ENCODE measurements around the gene USP17L5.
"Not testable (repeated sequence)": the region's sequence is repeated elsewhere in the genome, so short reads cannot be mapped to it uniquely, and the experiment has no call there.

The USP17L5 gene, protein sequence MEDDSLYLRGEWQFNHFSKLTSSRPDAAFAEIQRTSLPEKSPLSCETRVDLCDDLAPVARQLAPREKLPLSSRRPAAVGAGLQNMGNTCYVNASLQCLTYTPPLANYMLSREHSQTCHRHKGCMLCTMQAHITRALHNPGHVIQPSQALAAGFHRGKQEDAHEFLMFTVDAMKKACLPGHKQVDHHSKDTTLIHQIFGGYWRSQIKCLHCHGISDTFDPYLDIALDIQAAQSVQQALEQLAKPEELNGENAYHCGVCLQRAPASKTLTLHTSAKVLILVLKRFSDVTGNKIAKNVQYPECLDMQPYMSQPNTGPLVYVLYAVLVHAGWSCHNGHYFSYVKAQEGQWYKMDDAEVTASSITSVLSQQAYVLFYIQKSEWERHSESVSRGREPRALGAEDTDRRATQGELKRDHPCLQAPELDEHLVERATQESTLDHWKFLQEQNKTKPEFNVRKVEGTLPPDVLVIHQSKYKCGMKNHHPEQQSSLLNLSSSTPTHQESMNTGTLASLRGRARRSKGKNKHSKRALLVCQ

GRCh38 chr4:9339103-9339502 lies at the start of gene USP17L5:
TSS of gene USP17L5 (plus strand) at chr4:9339403. CDS start at chr4:9339403, 0 bp downstream.
- DNase-seq (ENCODE audit: low spot score), result not testable (repeated sequence)

- peak; percentile 4 for DNase-seq (ENCODE audit: low spot score)
These were observed 15.0 kb upstream of the USP17L5 start for GRCh38 chr4:9324191-9324590.

- DNase-seq (ENCODE audit: low spot score), result not testable (repeated sequence)
These were observed 14.3 kb upstream of the USP17L5 start, which contains the start of gene USP17L24 for GRCh38 chr4:9324865-9325264. TSS of gene USP17L24 (plus strand) at chr4:9325165. CDS start at chr4:9325165, 0 bp downstream.

DNA sequence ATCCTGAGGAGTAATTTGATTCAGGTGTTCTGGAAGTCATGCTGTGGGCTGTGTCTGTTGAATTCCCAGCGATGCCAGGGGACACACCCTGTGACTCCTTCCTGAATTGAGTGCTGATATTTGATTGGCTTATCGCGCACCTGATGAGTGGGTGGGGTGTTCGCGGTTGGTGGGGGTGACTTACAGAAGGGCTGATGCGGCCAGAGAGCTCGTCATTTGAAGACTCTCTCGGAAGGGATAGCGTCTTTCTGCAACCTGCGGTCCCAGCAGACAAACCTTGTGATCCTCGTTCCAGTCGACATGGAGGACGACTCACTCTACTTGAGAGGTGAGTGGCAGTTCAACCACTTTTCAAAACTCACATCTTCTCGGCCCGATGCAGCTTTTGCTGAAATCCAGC lies 9.6 kb upstream of the USP17L5 start, which contains the start of gene USP17L25:
Gene USP17L25 (plus strand): TSS at position 301 of the 400 bp plus-strand sequence. CDS start 0 bp downstream, at position 301.
- DNase-seq (ENCODE audit: low spot score), result not testable (repeated sequence)

- not testable (repeated sequence) for DNase-seq (ENCODE audit: low spot score)
These were observed 4.8 kb upstream of the USP17L5 start, which contains the start of gene USP17L26 for GRCh38 chr4:9334358-9334757. TSS of gene USP17L26 (plus strand) at chr4:9334658. CDS start at chr4:9334658, 0 bp downstream.

- DNase-seq (ENCODE audit: low spot score), result not testable (repeated sequence)
These were observed 4.6 kb downstream of the USP17L5 start, which contains the start of gene USP17L27 for GRCh38 chr4:9343848-9344247. TSS of gene USP17L27 (plus strand) at chr4:9344148. CDS start at chr4:9344148, 0 bp downstream.

GRCh38 chr4:9348593-9348992 lies 9.4 kb downstream of the USP17L5 start, which contains the start of gene USP17L28:
TSS of gene USP17L28 (plus strand) at chr4:9348893. CDS start at chr4:9348893, 0 bp downstream.
- DNase-seq (ENCODE audit: low spot score), result not testable (repeated sequence)

DNA sequence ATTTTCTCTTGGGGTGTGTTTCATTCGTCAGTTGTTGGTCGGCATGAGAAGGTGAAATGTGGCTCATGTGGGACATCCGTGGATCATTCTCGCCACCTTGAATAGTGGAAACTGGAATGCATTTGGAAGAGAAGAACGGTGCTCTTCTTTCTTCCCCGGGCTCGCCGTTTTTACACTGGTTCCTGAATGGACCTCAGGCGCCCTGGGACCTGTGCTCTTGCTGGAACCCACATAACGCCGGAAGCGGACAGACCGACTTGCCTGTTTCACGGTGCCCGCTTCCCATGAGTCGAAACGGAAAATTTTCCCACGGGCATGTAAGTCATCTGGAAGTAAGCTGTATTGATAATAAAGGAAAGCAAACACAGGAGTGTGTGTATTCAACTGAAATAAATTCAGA lies 11.7 kb downstream of the USP17L5 start:
- not testable (repeated sequence) for DNase-seq (ENCODE audit: low spot score)

DNA sequence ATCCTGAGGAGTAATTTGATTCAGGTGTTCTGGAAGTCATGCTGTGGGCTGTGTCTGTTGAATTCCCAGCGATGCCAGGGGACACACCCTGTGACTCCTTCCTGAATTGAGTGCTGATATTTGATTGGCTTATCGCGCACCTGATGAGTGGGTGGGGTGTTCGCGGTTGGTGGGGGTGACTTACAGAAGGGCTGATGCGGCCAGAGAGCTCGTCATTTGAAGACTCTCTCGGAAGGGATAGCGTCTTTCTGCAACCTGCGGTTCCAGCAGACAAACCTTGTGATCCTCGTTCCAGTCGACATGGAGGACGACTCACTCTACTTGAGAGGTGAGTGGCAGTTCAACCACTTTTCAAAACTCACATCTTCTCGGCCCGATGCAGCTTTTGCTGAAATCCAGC lies 14.1 kb downstream of the USP17L5 start, which contains the start of gene USP17L29:
Gene USP17L29 (plus strand): TSS at position 301 of the 400 bp plus-strand sequence. CDS start 0 bp downstream, at position 301.
- DNase-seq (ENCODE audit: low spot score), result not testable (repeated sequence)

- not testable (repeated sequence) for DNase-seq (ENCODE audit: low spot score)
These were observed 23.6 kb downstream of the USP17L5 start, which contains the start of gene USP17L30 for GRCh38 chr4:9362829-9363228. TSS of gene USP17L30 (plus strand) at chr4:9363129. CDS start at chr4:9363129, 0 bp downstream.

DNA sequence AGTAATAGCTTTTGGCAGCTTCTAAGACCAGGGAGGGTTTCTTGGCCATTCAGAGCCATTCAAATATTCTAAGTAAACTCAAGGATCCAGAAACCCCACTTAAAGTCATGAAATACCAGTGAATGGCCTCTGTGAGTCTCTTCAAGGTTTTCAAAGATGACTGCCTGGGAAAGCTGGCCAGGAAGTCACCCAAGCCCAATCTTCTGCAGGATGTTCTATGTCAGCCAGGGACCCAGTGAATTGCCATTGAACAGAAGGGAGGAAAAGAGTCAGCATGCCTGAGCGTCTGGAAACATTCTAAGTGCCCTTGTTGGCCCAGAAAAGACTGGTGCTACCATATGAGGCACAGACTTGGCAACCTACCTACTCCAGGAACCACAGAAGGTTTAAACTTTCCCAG lies 40.7 kb downstream of the USP17L5 start:
- DNase-seq (ENCODE audit: low spot score), result not testable (repeated sequence)

DNA sequence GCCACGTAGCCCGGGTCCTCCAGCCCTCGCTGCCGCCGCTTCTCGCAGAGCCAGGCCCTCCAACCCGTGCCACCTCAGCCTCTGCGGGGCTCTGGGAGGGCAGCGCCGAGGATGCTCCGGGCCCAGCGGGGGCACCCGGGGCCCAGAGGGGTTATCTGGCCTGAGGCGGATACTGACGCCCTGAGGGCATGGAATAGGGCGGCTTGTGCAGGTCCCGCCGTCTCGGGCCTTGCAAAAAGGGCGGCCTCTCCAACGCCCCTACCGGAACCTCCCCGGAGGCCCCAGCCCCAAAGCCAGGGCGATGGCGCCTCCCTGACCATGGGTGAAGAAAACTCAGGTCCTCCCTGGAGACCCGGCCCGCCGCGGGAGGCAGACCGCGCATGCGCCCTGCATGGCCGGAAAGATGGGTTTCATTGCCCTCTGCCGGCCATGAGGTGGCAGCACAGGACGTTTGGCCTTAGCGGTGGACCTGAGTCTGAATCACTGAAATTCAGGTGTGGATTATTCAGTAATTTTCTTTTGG lies 41.9 kb downstream of the USP17L5 start:
- peak; percentile 58 for DNase-seq (ENCODE audit: low spot score)

GRCh38 chr4:9384126-9384525 lies 44.9 kb downstream of the USP17L5 start:
- no peak for DNase-seq (ENCODE audit: low spot score)

GRCh38 chr4:9389001-9389400 lies 49.8 kb downstream of the USP17L5 start:
- DNase-seq (ENCODE audit: low spot score), result not testable (repeated sequence)
